KMS-11 (cell line): ENCODE measurements around the gene TRAPPC2L.

Source experiments
- H2AFZ ChIP-seq: fragments of 200-600 bp; sonication (generic); 2 replicates; pipeline ENCODE4 v1.6.1; 2016; ENCODE audit warnings: antibody characterized with exemption, mixed run types, low read depth
- H3K27ac ChIP-seq: fragments of 200-600 bp; sonication (generic); 2 replicates; pipeline ENCODE4 v1.6.1; 2016; ENCODE audit warnings: mild to moderate bottlenecking, mixed run types
- H3K27me3 ChIP-seq: fragments of 200-600 bp; sonication (generic); 2 replicates; pipeline ENCODE4 v1.6.1; 2017; ENCODE audit warnings: mild to moderate bottlenecking, low read depth, mixed run types, moderate library complexity; ENCODE audit not compliant: insufficient read depth
- H3K36me3 ChIP-seq: fragments of 200-600 bp; sonication (generic); 2 replicates; pipeline ENCODE4 v1.6.1; 2017; ENCODE audit warnings: mild to moderate bottlenecking, mixed run types; ENCODE audit not compliant: insufficient read depth
- H3K4me1 ChIP-seq: fragments of 200-600 bp; sonication (generic); 2 replicates; pipeline ENCODE4 v1.6.1; 2016; ENCODE audit warnings: mild to moderate bottlenecking, low read depth, mixed run types; ENCODE audit not compliant: poor library complexity, severe bottlenecking
- H3K4me2 ChIP-seq: fragments of 200-600 bp; sonication (generic); 2 replicates; pipeline ENCODE4 v1.7.0; 2016; ENCODE audit warnings: mild to moderate bottlenecking, mixed run types
- H3K4me3 ChIP-seq: fragments of 200-600 bp; sonication (generic); IDR thresholded peaks from 2 replicates; pipeline ENCODE4 v1.6.1; 2017; ENCODE audit warnings: low read depth, low read length, mixed read lengths; ENCODE audit not compliant: insufficient read depth
- H3K79me2 ChIP-seq: fragments of 200-600 bp; sonication (generic); 2 replicates; pipeline ENCODE4 v1.6.1; 2016; ENCODE audit warnings: low read depth, mixed run types; ENCODE audit not compliant: insufficient read depth
- H3K9ac ChIP-seq: fragments of 200-600 bp; sonication (generic); 2 replicates; pipeline ENCODE4 v1.6.1; 2016; ENCODE audit warnings: mild to moderate bottlenecking, mixed run types
- H4K20me1 ChIP-seq: fragments of 200-600 bp; sonication (generic); 2 replicates; pipeline ENCODE4 v1.6.1; 2016; ENCODE audit warnings: mild to moderate bottlenecking, mixed run types; ENCODE audit not compliant: insufficient read depth
- CTCF ChIP-seq: fragments of 200-600 bp; sonication (generic); conservative IDR thresholded peaks from 2 replicates; pipeline ENCODE4 v1.6.1; 2017; ENCODE audit warnings: low read depth, mild to moderate bottlenecking, antibody characterized with exemption, low read length, moderate library complexity, mixed read lengths

TRAPPC2L gene

DNA sequence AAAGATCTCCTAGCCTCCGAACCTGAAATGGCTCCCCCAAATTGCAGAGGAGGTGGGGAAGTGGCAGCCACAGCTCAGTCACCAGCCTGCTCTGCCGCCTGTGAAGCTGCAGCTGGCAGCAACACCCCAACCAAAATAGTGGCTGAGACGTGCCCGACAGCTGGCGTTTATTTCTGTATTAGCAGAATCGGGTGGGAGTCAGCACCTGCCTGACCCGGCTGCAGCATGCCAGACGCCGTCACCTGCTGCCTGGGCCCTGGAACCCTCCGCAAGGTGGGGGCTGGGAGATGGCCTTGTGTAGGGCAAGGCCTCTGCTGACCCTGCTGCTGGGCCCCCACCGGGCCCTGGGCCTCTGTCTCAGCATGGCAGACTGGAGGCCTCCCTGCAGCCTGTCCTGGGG, 27.0 kb downstream of the TRAPPC2L start:
- no peaks in the 10 kb centered on the region for H3K36me3 ChIP-seq
- no peak overlapping the region for H3K4me3 ChIP-seq

DNA sequence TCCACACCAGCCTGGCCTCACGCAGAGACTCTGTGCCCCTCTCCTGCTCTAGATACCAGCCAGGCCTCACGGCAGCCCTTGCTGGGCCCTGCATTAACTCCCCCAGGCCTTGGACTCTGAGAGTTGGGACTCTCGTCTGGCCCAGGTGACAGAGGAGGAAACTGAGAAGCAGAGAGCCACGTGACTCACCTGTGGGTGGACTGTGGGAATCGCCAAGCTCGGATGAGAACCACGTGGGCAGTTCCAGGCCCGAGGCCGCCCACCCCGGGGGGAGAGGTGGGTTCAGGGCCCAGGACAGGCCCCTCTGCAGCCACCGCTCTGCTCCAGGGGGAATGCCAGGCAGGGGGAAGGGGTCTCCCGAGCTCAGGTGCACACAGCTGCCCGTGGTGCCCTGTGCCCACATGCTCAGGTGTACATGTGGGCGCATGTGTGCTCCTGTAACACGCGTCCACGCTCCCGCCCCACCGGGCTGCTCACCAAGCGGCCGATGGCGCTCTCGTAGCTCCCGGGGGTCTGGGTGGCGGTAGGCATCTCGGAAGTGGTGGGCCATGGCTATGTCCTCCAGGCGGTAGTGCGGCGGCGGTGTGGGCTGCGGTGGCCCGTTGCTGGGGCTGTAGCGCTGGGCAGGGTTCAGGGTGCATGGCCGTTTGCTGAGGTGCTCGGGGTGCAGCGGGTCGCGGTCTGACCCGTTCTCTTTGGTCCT, 27.8 kb downstream of the TRAPPC2L start:
- no peaks in the 10 kb centered on the region for H3K4me1 ChIP-seq
- no peak overlapping the region for H3K9ac ChIP-seq
- H3K4me2 ChIP-seq = no peak overlapping the region
- no peak for TF ChIP-seq CTCF
- H2AFZ ChIP-seq = no peak overlapping the region
- H3K27me3 ChIP-seq = peaks cover 34% of the 10 kb centered on the region
- no peak overlapping the region for H3K4me3 ChIP-seq
- H3K27ac ChIP-seq = no peak overlapping the region
- no peaks in the 10 kb centered on the region for H4K20me1 ChIP-seq
- H3K79me2 ChIP-seq = no peaks in the 10 kb centered on the region
- H3K36me3 ChIP-seq = no peaks in the 10 kb centered on the region

More for the DNA sequence above, 27.0 kb downstream of the TRAPPC2L start:
- no peak overlapping the region for H3K27ac ChIP-seq
- H3K9ac ChIP-seq = no peak overlapping the region
- H3K79me2 ChIP-seq = no peaks in the 10 kb centered on the region
- no peak overlapping the region for H2AFZ ChIP-seq
- no peak overlapping the region for H3K4me2 ChIP-seq
- no peaks in the 10 kb centered on the region for H4K20me1 ChIP-seq
- peaks cover 34% of the 10 kb centered on the region for H3K27me3 ChIP-seq
- H3K4me1 ChIP-seq = no peaks in the 10 kb centered on the region
- no peak for TF ChIP-seq CTCF

DNA sequence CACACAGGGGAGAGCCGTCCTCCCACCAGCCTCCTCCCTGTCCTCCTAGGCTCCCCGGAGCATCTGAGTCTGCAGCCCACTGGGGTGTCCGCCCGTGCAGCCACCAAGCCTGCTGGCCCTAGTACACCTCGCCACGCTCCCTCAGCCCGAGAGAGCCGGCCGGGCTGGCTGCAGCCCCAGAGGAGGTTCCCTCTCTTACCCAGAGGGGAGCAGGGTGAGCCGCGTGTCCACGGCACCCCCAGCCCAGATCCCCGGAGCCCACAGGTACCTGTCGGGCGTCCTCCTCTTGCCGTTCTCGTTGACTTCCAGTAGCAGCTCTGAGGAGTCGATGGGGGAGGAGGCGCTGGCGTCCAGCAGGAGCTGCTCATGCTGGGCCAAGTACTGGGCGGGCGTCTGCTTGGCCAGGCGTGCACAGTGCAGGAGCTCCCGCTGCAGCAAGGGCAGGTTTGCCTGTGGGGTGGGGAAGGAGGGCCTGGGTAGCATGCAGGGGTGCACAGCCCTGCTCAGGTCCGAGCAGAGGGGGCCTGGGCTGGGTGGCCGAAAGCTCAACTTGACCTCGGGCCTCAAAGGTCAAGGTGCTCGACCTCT, 28.9 kb downstream of the TRAPPC2L start:
- H3K4me2 ChIP-seq = no peak overlapping the region
- H3K27me3 ChIP-seq = peaks cover 39% of the 10 kb centered on the region
- H3K79me2 ChIP-seq = no peaks in the 10 kb centered on the region
- H3K9ac ChIP-seq = no peak overlapping the region
- H3K36me3 ChIP-seq = no peaks in the 10 kb centered on the region
- no peaks in the 10 kb centered on the region for H4K20me1 ChIP-seq
- H3K27ac ChIP-seq = no peak overlapping the region
- H2AFZ ChIP-seq = no peak overlapping the region
- TF ChIP-seq CTCF = no peak
- no peaks in the 10 kb centered on the region for H3K4me1 ChIP-seq
- no peak overlapping the region for H3K4me3 ChIP-seq

DNA sequence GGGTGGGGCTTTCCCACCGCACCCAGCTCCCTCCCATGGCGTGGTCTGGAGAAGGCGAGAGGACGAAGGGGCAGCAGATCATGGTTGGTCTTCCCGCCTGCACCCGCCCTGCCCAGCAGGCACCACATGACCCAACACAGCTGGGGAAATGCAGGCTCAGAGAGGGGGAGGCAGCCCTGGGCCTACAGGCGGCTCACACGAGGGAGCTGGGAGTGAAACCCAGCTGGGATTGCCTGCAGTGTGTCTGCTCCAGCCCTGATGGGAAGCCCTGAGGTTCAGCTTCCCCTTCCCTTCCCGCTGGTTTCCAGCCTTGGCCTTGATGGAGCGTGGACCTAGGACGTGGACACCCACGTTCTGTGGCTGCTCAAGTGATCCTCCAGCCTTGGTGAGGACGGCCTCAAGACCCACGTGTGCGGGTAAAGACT, 29.5 kb downstream of the TRAPPC2L start:
- H3K27ac ChIP-seq = no peak overlapping the region
- H3K27me3 ChIP-seq = peaks cover 46% of the 10 kb centered on the region
- no peak overlapping the region for H2AFZ ChIP-seq
- no peak overlapping the region for H3K4me2 ChIP-seq
- no peaks in the 10 kb centered on the region for H4K20me1 ChIP-seq
- no peak overlapping the region for H3K4me3 ChIP-seq
- no peak overlapping the region for H3K9ac ChIP-seq
- no peak for TF ChIP-seq CTCF
- no peaks in the 10 kb centered on the region for H3K36me3 ChIP-seq
- H3K4me1 ChIP-seq = no peaks in the 10 kb centered on the region
- no peaks in the 10 kb centered on the region for H3K79me2 ChIP-seq
